H9 (cell line): Measurements from ENCODE around the gene EYA4. TPM values are rescaled to one million over a fixed set of nuclear protein-coding genes. Genes with fewer than 3 reads are reported as not detected.

Experiments
- DNase-seq: peaks from one replicate; pipeline ENCODE4 v3.0.0-alpha.2; 2017
- H2AFZ ChIP-seq: one replicate; pipeline ENCODE4 v1.6.1; 2013; ENCODE audit warnings: mild to moderate bottlenecking, low read length, control low read depth, moderate library complexity
- H2AK5ac ChIP-seq: 2 replicates; pipeline ENCODE4 v1.6.1; 2013; ENCODE audit warnings: low read length, control low read depth, mixed read lengths; ENCODE audit not compliant: insufficient read length
- H2BK120ac ChIP-seq: one replicate; pipeline ENCODE4 v1.6.1; 2013; ENCODE audit warnings: low read depth, mild to moderate bottlenecking, low read length, control low read depth, inconsistent platforms; ENCODE audit not compliant: poor library complexity, severe bottlenecking
- H2BK12ac ChIP-seq: 2 replicates; pipeline ENCODE4 v1.6.1; 2013; ENCODE audit warnings: low read length, control low read depth, mixed read lengths, low read depth; ENCODE audit not compliant: insufficient read length
- H2BK15ac ChIP-seq: 2 replicates; pipeline ENCODE4 v1.6.1; 2013; ENCODE audit warnings: low read depth, low read length, control low read depth
- H2BK20ac ChIP-seq: one replicate; pipeline ENCODE4 v1.6.1; 2013; ENCODE audit warnings: low read depth, mild to moderate bottlenecking, low read length, control low read depth, inconsistent platforms; ENCODE audit not compliant: poor library complexity, severe bottlenecking
- H2BK5ac ChIP-seq: 2 replicates; pipeline ENCODE4 v1.6.1; 2013; ENCODE audit warnings: low read length, control low read depth, mixed read lengths; ENCODE audit not compliant: insufficient read length
- H3K14ac ChIP-seq: 2 replicates; pipeline ENCODE4 v1.6.1; 2013; ENCODE audit warnings: low read length, control low read depth; ENCODE audit not compliant: insufficient read depth
- H3K18ac ChIP-seq: 2 replicates; pipeline ENCODE4 v1.6.1; 2013; ENCODE audit warnings: low read depth, mild to moderate bottlenecking, mixed read lengths, low read length, control low read depth; ENCODE audit not compliant: insufficient read length
- H3K23ac ChIP-seq: 2 replicates; pipeline ENCODE4 v1.6.1; 2013; ENCODE audit warnings: low read length, control low read depth, mixed read lengths, low read depth; ENCODE audit not compliant: insufficient read length
- H3K23me2 ChIP-seq: 2 replicates; pipeline ENCODE4 v1.6.1; 2013; ENCODE audit warnings: low read depth, mild to moderate bottlenecking, mixed read lengths, low read length, control low read depth; ENCODE audit not compliant: insufficient read length, poor library complexity, severe bottlenecking
- H3K27ac ChIP-seq: 2 replicates; pipeline ENCODE4 v1.5.1; 2013; ENCODE audit warnings: low read length, control low read depth, mixed read lengths, low read depth; ENCODE audit not compliant: insufficient read length
- H3K27me3 ChIP-seq: 2 replicates; pipeline ENCODE4 v1.6.1; 2013; ENCODE audit warnings: low read length, control low read depth, inconsistent platforms; ENCODE audit not compliant: insufficient read depth
- H3K4ac ChIP-seq: 2 replicates; pipeline ENCODE4 v1.6.1; 2013; ENCODE audit warnings: low read depth, mild to moderate bottlenecking, control low read depth, inconsistent platforms, low read length, moderate library complexity
- H3K4me1 ChIP-seq: 2 replicates; pipeline ENCODE4 v1.6.1; 2013; ENCODE audit warnings: low read length, control low read depth, inconsistent platforms; ENCODE audit not compliant: insufficient read depth
- H3K4me2 ChIP-seq: 2 replicates; pipeline ENCODE4 v1.6.1; 2013; ENCODE audit warnings: low read length, control low read depth, mixed read lengths; ENCODE audit not compliant: insufficient read length, insufficient read depth
- H3K56ac ChIP-seq: 2 replicates; pipeline ENCODE4 v1.6.1; 2013; ENCODE audit warnings: low read depth, mild to moderate bottlenecking, mixed read lengths, low read length, control low read depth; ENCODE audit not compliant: insufficient read length
- H3K79me1 ChIP-seq: 2 replicates; pipeline ENCODE4 v1.6.1; 2013; ENCODE audit warnings: low read depth, mild to moderate bottlenecking, moderate library complexity, low read length, control low read depth, inconsistent platforms; ENCODE audit not compliant: insufficient read depth, poor library complexity, severe bottlenecking
- H3K79me2 ChIP-seq: 2 replicates; pipeline ENCODE4 v1.6.1; 2013; ENCODE audit warnings: low read length, control low read depth, inconsistent platforms; ENCODE audit not compliant: insufficient read depth
- H3K9ac ChIP-seq: 2 replicates; pipeline ENCODE4 v1.6.1; 2013; ENCODE audit warnings: low read length, control low read depth, mixed read lengths; ENCODE audit not compliant: insufficient read length; ENCODE audit errors: extremely low read depth
- H3K9me3 ChIP-seq: one replicate; pipeline ENCODE4 v1.6.1; 2013; ENCODE audit warnings: low read depth, low read length, inconsistent platforms; ENCODE audit not compliant: control insufficient read depth
- H3T11ph ChIP-seq: one replicate; pipeline ENCODE4 v1.6.1; 2013; ENCODE audit warnings: mild to moderate bottlenecking, low read length, control low read depth, inconsistent platforms
- H4K20me1 ChIP-seq: one replicate; pipeline ENCODE4 v1.6.1; 2013; ENCODE audit not compliant: control insufficient read depth, insufficient read length, insufficient read depth
- H4K5ac ChIP-seq: 2 replicates; pipeline ENCODE4 v1.6.1; 2013; ENCODE audit warnings: low read depth, mild to moderate bottlenecking, mixed read lengths, low read length, control low read depth; ENCODE audit not compliant: insufficient read length
- H4K8ac ChIP-seq: replicated peaks from 2 replicates; pipeline ENCODE4 v1.6.1; 2013; ENCODE audit warnings: low read length, control low read depth, mixed read lengths, low read depth; ENCODE audit not compliant: insufficient read length
- H4K91ac ChIP-seq: 2 replicates; pipeline ENCODE4 v1.6.1; 2013; ENCODE audit warnings: low read depth, mild to moderate bottlenecking, moderate library complexity, mixed read lengths, low read length, control low read depth; ENCODE audit not compliant: insufficient read length
- H3K27ac Mint-ChIP-seq, 3 experiments: 2 replicates in 2 of 3; 3 replicates in 1 of 3; pipeline ENCODE4 v1.8.0; 2020 to 2021; ENCODE audit warnings: mixed read lengths in 3 of 3, mild to moderate bottlenecking in 1 of 3, moderate library complexity in 1 of 3
- H3K27me3 Mint-ChIP-seq: 2 replicates; pipeline ENCODE4 v1.8.0; 2021; ENCODE audit warnings: low read depth, mild to moderate bottlenecking, moderate library complexity, mixed read lengths
- H3K36me3 Mint-ChIP-seq, 3 experiments: 2 replicates in 2 of 3; 3 replicates in 1 of 3; pipeline ENCODE4 v1.8.0; 2020 to 2021; ENCODE audit warnings: low read depth in 3 of 3, mixed read lengths in 3 of 3; ENCODE audit not compliant: insufficient read depth in 1 of 3
- H3K4me1 Mint-ChIP-seq, 2 experiments: 2 replicates each; pipeline ENCODE4 v1.8.0; 2020; ENCODE audit warnings: mixed read lengths in 2 of 2
- H3K4me3 Mint-ChIP-seq, 2 experiments: 2 replicates in 1 of 2; 3 replicates in 1 of 2; pipeline ENCODE4 v1.8.0; 2020 to 2021; ENCODE audit warnings: mild to moderate bottlenecking in 2 of 2, mixed read lengths in 2 of 2, moderate library complexity in 1 of 2
- H3K9me3 Mint-ChIP-seq, 2 experiments: 2 replicates in 1 of 2; 3 replicates in 1 of 2; pipeline ENCODE4 v1.8.0; 2020; ENCODE audit warnings: mild to moderate bottlenecking in 2 of 2, mixed read lengths in 2 of 2, moderate library complexity in 1 of 2
- WGBS: extraction: QIAGEN DNeasy Blood & Tissue Kit; methylation state at CpG from one replicate; pipeline ENCODE4 v1.1.7; 2013; ENCODE audit warnings: missing lambda C conversion rate, low lambda C conversion rate, mixed read lengths; ENCODE audit not compliant: insufficient read length; ENCODE audit errors: extremely low coverage; 5-methylcytosine and 5-hydroxymethylcytosine counted together
- total RNA-seq: library from RNA; stranded (reverse); gene quantifications from 2 replicates; pipeline ENCODE4 v1.2.1, GENCODE V29; 2021
- TF ChIP-seq, protein P1 (sequence below): fragments of 200-600 bp; sonication (generic); conservative IDR thresholded peaks from 3 replicates; pipeline ENCODE4 v1.8.0; 2021; ENCODE audit warnings: antibody characterized with exemption, mild to moderate bottlenecking

Gene EYA4
- total RNA-seq, 1 experiment from 2014 or later = 0.26 TPM

DNA sequence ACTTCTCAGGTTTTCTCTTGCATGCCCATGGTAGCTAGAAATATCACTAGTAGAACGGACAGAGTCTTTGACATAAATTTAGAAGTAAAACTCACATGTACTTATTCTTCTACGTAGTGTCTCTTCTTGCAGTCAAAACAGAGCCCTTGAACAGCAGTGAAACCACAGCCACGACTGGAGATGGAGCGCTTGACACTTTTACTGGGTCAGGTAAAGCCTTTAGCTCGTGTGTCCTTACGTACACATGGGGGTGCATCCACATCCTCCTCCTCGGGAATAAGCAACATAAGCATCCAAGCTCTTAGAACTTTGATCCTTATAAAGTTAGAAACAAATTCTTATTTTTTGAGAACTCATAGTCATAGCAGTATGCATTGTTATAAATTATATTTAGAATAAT is 215.3 kb downstream of the EYA4 start:
- Histone ChIP-seq H3K4me1 (no peaks in the 10 kb centered on the region), H2AK5ac (no peak overlapping the region), H2AFZ (no peak overlapping the region), H2BK5ac (no peak overlapping the region), H3K9ac (no peak overlapping the region), H2BK120ac (no peak overlapping the region), H3K14ac (no peak overlapping the region), H4K20me1 (no peaks in the 10 kb centered on the region), H3K9me3 (no peaks in the 10 kb centered on the region), H2BK15ac (no peak overlapping the region), H3K27me3 (no peaks in the 10 kb centered on the region), H3K4me2 (no peak overlapping the region), H3K23me2 (no peaks in the 10 kb centered on the region), H4K8ac (no peak overlapping the region), H3T11ph (no peak overlapping the region), H2BK20ac (no peak overlapping the region), H3K23ac (no peak overlapping the region), H3K4ac (no peak overlapping the region), H3K79me1 (no peaks in the 10 kb centered on the region), H3K79me2 (no peaks in the 10 kb centered on the region), H4K91ac (no peak overlapping the region), H3K27ac (no peak overlapping the region), H3K56ac (no peak overlapping the region), H3K18ac (no peak overlapping the region), H4K5ac (no peak overlapping the region), H2BK12ac (no peak overlapping the region)
- TF ChIP-seq, protein P1, sequence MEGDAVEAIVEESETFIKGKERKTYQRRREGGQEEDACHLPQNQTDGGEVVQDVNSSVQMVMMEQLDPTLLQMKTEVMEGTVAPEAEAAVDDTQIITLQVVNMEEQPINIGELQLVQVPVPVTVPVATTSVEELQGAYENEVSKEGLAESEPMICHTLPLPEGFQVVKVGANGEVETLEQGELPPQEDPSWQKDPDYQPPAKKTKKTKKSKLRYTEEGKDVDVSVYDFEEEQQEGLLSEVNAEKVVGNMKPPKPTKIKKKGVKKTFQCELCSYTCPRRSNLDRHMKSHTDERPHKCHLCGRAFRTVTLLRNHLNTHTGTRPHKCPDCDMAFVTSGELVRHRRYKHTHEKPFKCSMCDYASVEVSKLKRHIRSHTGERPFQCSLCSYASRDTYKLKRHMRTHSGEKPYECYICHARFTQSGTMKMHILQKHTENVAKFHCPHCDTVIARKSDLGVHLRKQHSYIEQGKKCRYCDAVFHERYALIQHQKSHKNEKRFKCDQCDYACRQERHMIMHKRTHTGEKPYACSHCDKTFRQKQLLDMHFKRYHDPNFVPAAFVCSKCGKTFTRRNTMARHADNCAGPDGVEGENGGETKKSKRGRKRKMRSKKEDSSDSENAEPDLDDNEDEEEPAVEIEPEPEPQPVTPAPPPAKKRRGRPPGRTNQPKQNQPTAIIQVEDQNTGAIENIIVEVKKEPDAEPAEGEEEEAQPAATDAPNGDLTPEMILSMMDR = no peak
- Mint-ChIP-seq H3K4me1 (peaks cover 14 to 17% of the 10 kb centered on the region in 2 experiments), H3K9me3 (no peaks in the 10 kb centered on the region), H3K27me3 (no peaks in the 10 kb centered on the region), H3K36me3 (no peaks in the 10 kb centered on the region), H3K4me3 (0 out of 5 replicates have a peak overlapping the region, but pooled peaks of 1 of the 2 experiments have one; percentile 13), H3K27ac (no peak overlapping the region)
- WGBS = no CpG with 5 or more reads among the region's 7 CpGs
- no peak for DNase-seq
